GM21529 (cell line): Measurements from ENCODE around the gene TSNAX.
"Not testable (repeated sequence)": the region's sequence is repeated elsewhere in the genome, so short reads cannot be mapped to it uniquely, and the experiment has no call there.

Experiments
- ATAC-seq: cut with Tn5 transposase; IDR thresholded peaks from one replicate; pipeline ENCODE4 v1.9.1; 2021; ENCODE audit not compliant: unreplicated experiment

Gene TSNAX

GRCh38 chr1:231528172-231529029 is at the start of gene TSNAX:
Gene TSNAX, plus strand, starts transcription at chr1:231528669. Its CDS starts 142 bp downstream, at chr1:231528811.
- ATAC-seq, result peak; percentile 96

- no peak for ATAC-seq
Observed at GRCh38 chr1:231478811-231479210, 49.7 kb upstream of the TSNAX start.

GRCh38 chr1:231480008-231480407 is 48.5 kb upstream of the TSNAX start:
- ATAC-seq, result no peak

GRCh38 chr1:231481289-231481688 is 47.2 kb upstream of the TSNAX start:
- ATAC-seq, result no peak

- no peak for ATAC-seq
Observed at GRCh38 chr1:231485029-231485784, 43.3 kb upstream of the TSNAX start.

GRCh38 chr1:231487019-231487418 is 41.5 kb upstream of the TSNAX start:
- no peak for ATAC-seq

GRCh38 chr1:231487910-231488309 is 40.6 kb upstream of the TSNAX start:
- no peak for ATAC-seq

- ATAC-seq, result no peak
Observed at GRCh38 chr1:231493421-231494185, 34.9 kb upstream of the TSNAX start.

- no peak for ATAC-seq
Observed at GRCh38 chr1:231494439-231495110, 33.9 kb upstream of the TSNAX start.

- ATAC-seq, result no peak
Observed at GRCh38 chr1:231497629-231498152, 30.8 kb upstream of the TSNAX start.

- ATAC-seq, result no peak
Observed at GRCh38 chr1:231499148-231499763, 29.2 kb upstream of the TSNAX start.

- ATAC-seq, result no peak
Observed at GRCh38 chr1:231500666-231501065, 27.8 kb upstream of the TSNAX start.

GRCh38 chr1:231503168-231503567 is 25.3 kb upstream of the TSNAX start:
- ATAC-seq, result not testable (repeated sequence)

GRCh38 chr1:231507476-231508355 is 20.8 kb upstream of the TSNAX start:
- peak; percentile 66 for ATAC-seq

- no peak for ATAC-seq
Observed at GRCh38 chr1:231508497-231508896, 20.0 kb upstream of the TSNAX start.

- ATAC-seq, result no peak
Observed at GRCh38 chr1:231508941-231509340, 19.5 kb upstream of the TSNAX start.

- peak; percentile 45 for ATAC-seq
Observed at GRCh38 chr1:231512147-231512698, 16.2 kb upstream of the TSNAX start.

- peak; percentile 58 for ATAC-seq
Observed at GRCh38 chr1:231515748-231516147, 12.7 kb upstream of the TSNAX start.

- no peak for ATAC-seq
Observed at GRCh38 chr1:231517076-231517475, 11.4 kb upstream of the TSNAX start.
